Stimulated activated CD4-positive, alpha-beta T cell treated with anti-CD3 and anti-CD28 coated beads, Interleukin-2, amount 100 ng/mL, for 24 hours (primary cell): Measurements from ENCODE around the gene MATR3.
A peak's percentile ranks its signal among the peaks of the same experiment; 100 is the strongest.

ENCODE experiments used
- DNase-seq, 2 donors: peaks; one replicate each; pipeline ENCODE4 v3.0.0-alpha.2; 2020

Gene MATR3

DNA sequence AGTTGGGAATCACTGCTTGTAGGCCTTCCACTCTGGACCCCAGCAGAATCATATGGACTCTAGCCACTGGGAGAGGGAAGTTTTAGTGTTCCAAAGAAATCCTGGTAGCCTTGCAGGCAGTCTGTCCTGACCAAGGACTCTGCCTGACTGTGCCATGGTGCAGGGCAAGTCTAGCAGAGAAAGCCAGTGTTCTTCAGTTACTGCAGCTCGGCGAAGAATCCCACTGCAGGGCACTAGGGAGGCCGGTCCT, 20.3 kb upstream of the MATR3 start:
- no peak for DNase-seq

DNA sequence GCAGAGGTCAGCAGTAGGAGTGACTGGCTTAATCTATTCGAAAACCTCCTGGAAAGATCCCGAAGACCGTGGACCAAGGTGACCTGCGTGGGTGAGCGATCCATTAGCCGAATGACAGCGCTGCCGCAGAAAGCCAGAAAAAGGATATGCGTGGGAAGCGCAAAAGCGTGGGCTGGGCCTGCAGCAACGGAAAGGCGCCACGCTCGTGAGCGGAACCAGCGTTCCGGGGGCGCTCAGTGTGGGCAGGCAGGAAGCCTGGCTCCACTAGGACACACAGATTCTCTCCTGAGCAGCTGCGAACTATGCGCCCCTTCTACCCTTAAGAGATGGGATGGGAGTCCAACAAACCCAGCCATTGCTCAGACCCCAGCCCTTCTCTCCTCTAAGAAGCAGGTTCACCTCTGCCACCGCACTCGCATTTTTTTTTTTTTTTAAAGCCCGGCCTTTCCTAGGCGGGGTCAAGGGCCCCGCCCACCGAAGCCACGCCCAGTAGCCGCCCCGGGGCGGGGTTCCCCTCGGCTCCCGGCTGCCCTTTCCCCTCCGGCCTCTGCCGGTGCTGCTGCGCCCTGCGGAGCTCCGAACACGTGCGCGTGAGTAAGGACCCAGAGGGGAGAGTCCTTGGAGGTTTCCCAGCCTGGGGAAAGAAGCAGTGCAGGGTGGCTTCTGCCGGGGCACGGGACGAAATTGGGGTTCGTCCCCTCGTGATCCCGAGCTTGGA, 19.8 kb upstream of the MATR3 start:
- DNase-seq, result peak; percentile 91

DNA sequence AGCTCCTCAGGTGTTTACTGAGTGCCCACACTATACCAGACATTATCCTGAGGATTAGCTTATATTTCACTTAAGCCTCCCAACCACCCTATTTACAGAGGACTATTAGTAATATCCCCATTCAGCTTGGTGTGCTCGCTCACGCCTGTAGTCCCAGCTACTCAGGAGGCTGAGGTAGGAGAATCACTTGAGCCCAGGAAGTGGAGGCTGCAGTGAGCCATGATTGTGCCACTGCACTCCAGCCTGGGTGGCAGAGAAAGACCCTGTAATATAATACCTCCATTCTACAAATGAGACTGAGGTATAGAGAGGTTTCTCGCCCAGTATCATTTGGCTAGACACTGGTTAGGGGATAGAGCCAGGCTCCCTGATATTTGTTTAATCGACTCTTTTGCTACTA, 18.0 kb upstream of the MATR3 start:
- DNase-seq, result no peak

DNA sequence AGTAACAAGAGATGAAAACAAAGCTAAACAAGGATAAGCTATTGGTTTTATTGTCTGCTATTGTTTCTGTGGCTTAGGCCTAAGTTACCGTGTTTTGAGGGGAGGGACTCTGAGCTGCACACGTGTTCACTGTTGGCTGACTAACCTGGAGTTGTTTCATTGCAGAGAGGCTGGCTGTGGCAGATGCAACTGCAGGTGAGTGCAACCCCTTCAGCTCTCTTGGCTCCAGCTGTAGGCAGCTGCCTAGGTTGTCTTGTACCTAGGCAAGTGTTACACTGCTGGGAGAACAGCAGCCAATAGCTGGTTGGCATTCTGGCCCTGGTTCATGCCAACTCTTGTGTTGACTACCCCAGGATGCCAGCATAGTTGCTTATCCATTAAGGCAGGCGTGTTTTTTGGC, 17.6 kb upstream of the MATR3 start:
- no peak for DNase-seq

DNA sequence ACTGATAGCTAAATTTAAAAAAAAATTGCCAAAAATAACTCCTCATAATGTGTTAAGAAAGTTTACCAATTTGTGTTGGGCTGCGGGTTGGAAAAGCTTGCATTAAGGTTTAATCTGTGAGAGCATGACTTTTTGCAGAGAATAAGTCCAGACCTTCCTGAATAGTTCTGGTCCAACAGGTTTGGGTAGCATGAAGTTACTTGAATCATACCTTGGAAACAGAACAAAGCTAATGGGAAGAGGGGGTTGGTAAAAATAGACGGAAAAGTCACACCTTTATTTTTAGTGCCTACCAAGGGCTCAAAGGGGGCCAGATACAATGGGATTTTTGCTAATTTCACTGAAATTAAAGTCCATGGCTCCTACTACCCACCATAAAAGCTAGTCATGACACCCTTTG, 17.1 kb upstream of the MATR3 start:
- no peak for DNase-seq

DNA sequence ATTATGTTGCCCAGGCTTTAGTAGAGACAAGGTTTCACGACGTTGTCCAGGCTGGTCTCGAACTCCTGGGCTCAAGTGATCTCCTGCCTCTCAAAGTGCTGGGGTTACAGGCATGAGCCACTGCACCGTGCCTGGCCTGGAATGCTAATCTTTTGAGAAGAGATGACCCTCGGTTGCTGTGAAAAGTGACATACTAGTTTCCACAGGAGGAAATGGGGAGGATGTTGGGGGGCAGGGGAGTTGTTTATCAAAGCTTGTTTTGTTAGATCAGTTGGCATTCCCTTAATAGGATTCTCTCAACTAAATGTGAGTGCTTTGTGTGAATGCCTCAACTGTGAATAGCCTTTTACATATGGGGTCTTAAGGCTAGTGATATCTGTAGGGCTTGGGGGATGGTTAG, 16.4 kb upstream of the MATR3 start:
- DNase-seq, result no peak

DNA sequence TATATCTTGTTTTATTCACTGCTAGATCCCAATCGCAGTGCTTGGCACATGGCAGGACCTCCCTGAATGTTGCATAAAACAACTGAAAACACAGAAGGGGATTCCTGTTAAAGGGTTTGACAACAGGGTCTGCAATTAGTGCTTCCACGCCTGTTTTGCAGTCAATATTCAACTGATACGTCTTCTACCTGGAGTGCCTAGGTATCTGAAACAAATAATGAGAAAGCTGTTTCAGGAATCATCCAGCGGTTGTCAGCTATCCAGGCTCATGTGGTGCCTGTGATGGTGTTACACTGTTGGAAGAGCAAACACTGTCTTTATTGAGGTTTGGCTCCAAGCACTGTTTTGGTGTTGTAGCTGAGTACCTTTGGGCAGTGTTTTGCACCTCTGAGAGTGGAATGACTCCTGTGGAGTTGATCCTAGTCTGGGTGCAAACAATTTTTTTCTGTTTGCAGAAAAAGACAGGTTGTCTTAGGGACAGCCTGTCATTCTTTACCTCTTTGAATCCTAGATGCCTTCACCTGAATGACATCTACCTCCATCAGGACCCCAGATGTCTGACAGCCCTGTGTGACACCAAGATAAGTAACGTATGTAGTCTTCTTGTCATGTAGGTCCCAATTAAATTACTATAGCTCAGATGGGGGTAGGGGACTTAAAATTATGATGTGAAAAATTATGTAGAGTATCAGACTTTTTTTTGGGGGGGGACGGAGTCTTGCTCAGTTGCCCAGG, 14.8 kb upstream of the MATR3 start:
- DNase-seq, result no peak

DNA sequence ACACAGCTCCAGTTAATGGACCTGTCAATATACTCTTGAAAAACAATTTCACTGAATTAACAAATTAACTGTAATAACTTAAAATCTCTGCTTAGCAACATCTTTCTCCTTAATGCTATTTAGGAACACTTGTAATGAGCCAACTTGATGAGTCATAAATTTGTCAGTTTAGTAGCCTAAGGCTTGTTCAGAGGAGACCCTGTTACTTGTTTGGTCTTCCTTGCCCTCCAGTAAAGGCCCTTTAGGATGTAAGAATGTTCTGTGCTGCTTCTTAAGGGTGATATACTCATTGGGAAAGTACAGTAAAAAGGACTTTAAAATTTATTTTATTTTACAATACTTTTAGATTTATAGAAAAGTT, 11.4 kb upstream of the MATR3 start:
- no peak for DNase-seq

DNA sequence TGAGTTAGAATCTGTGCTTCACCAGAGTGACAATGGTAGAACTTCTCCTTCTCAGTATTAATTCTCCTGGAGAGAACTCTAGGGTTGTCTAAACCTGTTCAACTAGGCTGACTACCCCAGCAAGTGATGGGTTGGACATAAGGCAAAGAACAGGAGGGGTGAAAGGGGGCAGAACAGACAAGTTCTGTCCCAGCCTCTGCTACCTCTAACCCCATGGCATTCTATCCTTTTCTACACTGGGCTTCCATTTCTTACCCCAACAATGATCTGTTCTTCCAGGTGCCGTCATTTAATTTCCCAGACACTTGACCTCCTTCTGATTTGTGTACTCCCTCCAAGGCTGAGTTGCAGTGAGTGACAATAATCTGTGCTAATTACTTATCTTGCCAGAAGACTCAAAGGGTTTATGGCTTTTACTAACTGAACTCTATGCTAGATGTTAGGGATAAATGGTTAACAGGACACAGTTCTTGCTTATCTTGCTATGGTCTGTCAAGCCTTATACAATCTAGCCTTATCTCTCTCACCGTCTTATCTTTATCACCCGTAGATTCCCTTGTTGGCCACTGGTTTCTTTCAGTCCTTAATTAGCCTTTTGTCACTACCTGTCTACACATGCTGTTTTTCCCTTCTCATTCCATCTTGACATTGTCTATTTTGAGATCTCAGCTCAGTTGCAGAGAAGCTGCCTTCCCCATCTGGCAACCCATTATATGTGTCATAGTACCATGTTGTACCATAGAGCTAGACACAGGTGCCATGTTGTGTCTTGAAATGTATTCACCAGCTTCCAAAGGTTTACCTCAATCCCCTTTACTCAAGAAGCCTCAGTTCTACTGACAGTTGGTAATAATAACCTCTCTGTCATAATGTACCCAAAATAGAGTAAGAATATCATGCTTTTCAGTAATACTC, 10.0 kb upstream of the MATR3 start:
- DNase-seq, result no peak

DNA sequence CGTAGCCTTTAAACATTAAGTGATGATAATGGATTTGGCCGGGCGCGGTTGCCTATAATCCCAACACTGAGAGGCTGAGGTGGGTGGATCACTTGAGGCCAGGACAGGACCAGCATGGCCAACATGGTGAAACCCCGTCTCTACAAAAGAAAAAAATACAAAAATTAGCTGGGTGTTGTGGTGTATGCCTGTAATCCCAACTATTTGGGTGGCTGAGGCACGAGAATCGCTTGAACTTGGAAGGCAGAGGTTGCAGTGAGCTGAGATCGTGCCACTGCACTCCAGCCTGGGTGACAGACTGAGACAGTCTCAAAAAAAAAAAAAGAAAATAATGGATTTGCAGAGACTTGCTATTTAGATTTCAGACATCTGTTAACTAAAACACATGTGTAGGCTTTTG, 9.2 kb upstream of the MATR3 start:
- DNase-seq, result no peak

DNA sequence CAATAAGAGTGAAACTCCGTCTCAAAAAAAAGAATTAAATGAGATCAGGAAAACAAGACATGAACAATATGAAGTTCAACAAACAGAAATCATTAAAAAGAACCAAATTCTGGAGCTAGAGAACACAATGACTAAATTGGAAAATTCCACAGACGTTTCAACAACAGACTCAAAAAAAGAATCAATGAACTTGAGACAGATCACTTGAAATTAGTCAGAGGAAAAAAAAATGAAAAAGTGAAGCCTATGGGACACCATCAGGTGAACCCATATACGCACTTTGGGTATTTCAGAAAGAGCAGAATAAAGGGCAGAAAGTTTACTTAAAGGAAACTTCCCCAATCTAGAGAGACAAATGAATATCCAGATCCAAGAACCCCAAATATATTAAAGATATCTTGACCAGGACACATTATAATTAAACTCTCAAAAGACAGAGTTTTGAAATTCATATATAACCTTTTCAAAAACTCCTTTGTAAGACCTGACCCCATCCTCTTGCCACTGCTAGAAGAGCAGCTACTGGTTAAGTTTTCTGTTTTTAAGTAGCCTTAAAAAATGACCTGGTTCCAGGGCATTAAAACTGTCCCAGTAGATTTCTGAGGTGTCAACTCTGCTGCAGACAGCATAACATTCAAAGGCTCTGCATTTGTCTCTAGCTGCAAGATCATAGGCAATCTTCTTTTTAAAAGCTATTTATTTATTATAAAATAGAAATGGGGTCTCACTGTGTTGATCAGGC, 7.7 kb upstream of the MATR3 start:
- no peak for DNase-seq

DNA sequence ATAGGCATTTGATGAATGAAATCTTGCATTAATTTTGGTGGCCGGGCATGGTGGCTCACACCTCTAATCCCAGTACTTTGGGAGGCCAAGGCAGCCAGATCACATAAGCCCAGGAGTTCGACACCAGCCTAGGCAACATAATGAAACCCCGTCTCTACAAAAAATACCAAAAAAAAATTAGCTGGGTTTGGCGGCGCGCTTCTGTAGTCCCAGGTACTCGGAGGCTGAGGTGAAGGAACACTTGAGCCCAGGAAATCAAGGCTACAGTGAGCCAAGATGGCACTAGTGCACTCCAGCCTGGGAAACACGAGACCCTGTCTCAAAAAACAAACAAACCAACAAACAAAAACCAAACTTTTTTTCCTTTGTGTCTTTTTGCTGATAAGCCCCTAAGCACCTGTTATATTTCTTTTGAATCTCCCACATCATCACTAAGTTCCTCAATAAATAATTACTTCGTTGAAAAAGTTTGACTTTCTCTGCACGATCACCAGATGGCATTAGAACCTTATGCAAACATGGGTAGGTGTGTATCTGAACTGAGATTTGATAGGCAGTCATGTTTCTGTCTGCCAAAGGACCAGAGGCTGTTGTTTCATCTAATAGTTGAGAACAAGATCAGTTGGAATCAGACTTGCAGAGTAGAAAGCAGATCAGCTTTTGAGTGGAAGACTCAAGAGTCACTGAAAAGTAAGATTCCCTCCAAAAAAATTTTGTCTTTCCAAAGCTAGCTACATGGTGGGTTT, 5.5 kb upstream of the MATR3 start:
- no peak for DNase-seq

DNA sequence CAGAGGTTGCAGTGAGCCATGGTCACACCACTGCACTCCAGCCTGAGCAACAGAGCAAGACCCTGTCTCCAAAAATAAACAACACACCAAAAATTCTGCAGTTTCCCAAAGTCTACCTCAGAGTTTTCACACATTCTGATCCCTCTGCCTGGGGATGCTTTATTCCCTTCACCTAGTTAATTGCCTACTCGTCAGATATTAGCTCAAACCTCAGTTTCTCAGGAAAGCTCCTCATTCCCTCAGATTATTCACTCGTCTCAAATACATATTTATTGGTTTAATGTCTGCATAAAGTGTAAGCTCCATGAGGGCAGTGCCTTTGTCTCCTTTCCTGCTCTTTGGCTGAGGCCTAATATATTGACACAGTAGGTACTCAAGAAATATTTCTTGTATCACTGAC, 2.5 kb upstream of the MATR3 start:
- no peak for DNase-seq

DNA sequence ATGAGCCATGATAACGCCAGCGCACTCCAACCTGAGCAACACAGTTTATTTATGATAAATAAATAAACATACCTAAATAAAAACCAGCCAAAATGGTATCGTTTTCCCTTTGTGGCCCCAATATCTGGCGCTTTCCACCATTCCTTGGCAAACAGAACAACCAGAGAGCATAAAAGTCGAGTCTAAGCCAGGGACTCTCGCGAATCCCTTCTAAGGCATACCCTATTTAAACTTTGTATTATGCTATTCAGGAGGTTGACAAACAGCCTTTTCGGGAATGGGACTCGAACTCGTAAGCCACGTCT, 386 bp upstream of the MATR3 start:
- no peak for DNase-seq

DNA sequence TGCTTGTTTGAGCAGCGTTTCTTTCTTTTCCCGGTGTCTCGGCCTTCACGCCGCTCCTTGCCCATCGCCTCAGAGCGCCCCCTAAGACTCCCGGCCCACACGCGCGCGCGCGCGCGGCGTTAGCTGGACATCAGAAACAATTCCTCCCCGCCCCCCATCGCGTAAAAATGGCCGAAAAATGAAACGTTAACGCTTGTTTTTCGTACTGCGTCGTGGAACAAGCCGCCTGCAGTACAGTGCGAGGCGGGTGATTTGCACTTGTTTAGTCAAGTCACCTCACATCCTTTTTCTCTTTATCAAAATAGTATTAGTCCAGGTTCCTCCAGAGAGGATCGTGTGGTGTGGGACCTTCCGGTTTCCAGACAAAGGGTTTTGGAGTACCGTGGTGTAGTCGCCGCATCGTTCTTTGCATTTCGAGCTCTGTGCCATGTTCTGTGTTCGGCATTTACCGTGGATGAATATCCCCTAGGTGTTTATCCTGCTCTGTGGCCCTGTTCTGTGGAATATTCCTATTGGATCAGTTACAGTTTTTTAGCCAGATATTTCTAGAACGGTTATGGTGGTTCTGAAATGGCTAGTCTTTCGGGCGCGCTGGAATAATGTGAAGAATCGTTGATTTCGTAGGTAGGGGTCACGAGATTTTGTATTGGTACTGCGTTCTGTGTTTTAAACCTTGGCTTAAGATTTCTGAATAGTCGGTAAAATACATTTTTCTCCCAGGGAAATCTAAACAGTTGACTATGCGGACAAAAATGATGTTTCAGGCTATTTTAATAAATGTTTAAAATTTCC, 1.0 kb downstream of the MATR3 start:
- peak; percentile 63 to 71 for DNase-seq

DNA sequence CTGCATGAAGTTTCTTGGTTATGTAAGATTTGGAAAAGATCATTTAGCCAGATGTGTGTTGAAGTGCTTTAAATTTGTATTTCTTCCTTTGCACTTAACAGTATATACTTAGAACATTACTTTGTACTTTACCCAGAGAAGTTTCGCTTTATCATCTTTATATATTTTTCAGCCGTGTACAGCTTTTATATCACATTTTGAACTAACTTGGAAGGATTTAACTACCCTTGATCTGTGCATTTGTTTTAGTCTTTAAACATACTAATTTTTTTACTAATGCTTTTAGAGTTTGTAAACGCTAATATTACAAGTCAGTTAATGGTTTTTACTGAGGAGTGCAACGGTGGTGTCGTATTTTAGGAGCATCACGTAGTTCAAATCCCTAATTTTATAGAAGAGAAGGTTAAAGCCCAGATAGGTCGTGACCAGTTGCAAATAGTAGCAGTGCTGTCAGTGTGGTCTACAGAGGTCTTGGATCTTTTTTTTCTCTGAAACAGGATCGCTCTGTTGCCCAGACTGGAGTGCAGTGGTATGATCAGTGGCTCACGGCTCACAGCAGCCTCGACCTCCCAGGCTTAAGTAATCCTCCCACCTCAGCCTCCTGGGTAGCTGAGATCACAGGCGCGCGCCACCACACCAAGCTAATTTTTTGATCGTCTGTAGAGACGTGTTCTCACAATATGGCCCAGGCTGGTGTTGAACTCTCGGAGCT, 2.0 kb downstream of the MATR3 start:
- DNase-seq, result no peak

DNA sequence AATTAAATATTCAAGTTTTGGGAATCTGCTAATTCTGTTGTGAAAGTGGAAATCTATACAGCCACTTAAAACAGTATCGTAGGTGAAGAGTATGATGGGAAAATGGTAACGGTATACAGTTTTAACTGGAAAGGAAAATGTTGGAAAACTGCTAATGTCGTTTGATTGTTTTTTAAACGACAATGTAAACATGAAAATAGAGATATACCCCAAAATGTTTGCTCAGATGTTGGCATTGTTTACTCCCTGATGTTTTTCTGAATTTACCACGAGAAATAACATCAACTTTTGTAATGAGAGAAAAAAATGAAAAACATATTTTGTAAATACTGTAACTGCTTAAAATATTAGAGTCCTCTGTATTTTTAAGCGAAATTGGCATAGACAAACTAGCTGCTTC, 2.7 kb downstream of the MATR3 start:
- no peak for DNase-seq

DNA sequence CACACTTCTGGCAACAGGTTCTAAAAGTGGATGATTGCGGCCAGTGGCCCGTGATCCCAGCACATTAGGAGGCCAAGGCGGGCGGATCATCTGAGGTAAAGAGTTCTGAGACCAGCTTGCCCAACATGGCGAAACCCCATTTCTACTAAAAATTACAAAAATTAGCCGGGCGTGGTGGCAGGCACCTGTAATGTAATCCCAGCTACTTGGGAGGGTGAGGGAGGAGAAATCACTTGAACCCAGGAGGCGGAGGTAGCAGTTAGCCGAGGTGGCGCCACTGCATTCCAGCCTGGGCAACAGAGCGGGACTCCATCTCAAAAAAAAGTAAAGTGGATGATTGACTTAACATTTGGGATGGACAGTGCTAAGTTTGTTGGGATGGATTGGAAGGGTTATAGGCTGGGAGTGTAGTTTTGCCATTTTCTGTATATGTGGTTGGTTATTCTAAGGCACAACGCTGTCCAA, 3.4 kb downstream of the MATR3 start:
- no peak for DNase-seq

DNA sequence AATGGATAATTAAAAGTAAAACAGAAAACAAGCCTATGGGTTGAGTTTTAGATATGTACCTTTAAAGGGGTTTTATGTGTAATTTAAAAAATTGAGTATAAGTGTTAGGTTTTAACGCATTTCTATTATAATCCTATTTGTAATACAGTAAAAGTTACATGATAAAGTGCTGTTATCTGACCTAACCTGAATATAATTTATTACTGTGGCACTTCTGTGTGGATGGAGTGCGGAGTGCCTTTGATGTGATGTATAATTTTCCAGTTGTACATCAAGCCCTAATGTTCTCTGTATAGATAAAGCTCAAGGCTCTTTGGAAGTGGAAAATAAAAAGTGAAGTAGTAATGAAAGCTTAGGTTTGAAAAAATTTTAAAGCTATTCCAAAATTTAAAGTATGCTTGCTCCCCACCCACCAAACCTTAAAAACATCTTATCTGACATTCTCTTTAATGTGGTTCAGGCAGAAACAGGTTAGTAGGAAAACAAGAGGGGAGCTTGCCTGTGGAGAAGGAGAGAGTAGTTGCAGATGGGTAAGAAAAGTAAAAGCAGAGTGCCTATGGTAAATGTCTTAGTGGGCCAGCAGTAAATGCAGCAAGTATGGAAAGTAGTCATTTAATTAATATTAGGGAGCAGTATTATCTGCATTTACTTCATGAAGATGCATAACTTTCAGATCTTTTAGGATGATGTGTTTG, 4.0 kb downstream of the MATR3 start:
- no peak for DNase-seq

DNA sequence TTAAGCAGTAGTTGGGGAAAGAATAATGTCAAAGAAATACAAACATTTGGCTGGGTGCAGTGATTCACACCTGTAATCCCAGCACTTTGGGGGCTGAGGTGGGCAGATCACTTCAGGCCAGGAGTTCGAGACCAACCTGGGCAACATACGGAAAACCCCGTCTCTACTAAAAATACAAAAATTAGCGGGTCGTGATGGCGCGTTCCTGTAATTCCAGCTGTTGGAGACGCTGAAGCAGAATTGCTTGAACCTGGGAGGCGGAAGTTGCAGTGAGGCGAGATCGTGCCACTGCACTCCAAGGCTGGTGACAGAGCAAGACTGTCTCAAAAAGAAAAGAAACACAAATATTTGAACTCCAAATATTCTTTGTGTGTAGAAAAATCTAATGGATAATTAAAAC, 4.7 kb downstream of the MATR3 start:
- DNase-seq, result no peak

DNA sequence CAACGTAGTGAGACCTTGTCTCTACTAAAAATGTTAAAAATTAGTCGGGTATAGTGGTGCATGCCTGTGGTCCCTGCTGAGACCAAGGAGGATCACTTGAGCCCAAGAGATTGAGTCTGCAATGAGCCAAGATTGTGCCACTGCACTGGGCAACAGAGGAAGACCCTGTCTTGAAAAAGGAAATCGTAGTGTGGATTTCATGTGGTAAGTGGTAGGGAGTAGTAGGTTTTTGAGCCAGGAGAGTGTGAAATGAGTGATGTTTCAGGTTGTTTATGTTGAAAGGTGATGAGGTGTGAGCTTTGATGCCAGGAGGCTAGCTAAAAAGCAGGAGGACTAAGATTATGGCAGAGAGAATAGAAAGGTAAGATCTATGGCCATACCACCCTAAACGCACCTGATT, 5.9 kb downstream of the MATR3 start:
- no peak for DNase-seq
